WTC11 (cell line): Measurements from ENCODE around the gene ADAM11.

Experiments used
- CTCF ChIP-seq: fragments of 200-600 bp; IDR thresholded peaks from 2 replicates; pipeline ENCODE4 v1.8.0; 2022; ENCODE audit warnings: antibody characterized with exemption
- E2F4 ChIP-seq: sonication (generic); formaldehyde crosslinking; IDR thresholded peaks from 2 replicates; pipeline ENCODE4 v1.8.1; 2022; ENCODE audit warnings: low read depth, mild to moderate bottlenecking, moderate library complexity, missing genetic modification reagents, borderline replicate concordance
- E2F5 ChIP-seq: sonication (generic); formaldehyde crosslinking; IDR thresholded peaks from 2 replicates; pipeline ENCODE4 v1.8.1; 2022; ENCODE audit warnings: mild to moderate bottlenecking, moderate library complexity, missing genetic modification reagents
- IRF2 ChIP-seq: sonication (generic); formaldehyde crosslinking; IDR thresholded peaks from 2 replicates; pipeline ENCODE4 v1.8.0; 2022; ENCODE audit warnings: low read depth, missing genetic modification reagents, borderline replicate concordance
- TEAD1 ChIP-seq: sonication (generic); formaldehyde crosslinking; IDR thresholded peaks from 2 replicates; pipeline ENCODE4 v1.8.0; 2022; ENCODE audit warnings: mild to moderate bottlenecking, missing genetic modification reagents
- TEAD4 ChIP-seq: sonication (generic); formaldehyde crosslinking; IDR thresholded peaks from 2 replicates; pipeline ENCODE4 v1.8.0; 2022; ENCODE audit warnings: mild to moderate bottlenecking, missing genetic modification reagents
- ZNF232 ChIP-seq: sonication (generic); formaldehyde crosslinking; IDR thresholded peaks from 2 replicates; pipeline ENCODE4 v1.8.0; 2022; ENCODE audit warnings: mild to moderate bottlenecking, missing genetic modification reagents
- TF ChIP-seq, protein P1 (sequence below): sonication (generic); formaldehyde crosslinking; IDR thresholded peaks from 2 replicates; pipeline ENCODE4 v1.8.0; 2022; ENCODE audit warnings: mild to moderate bottlenecking, missing genetic modification reagents

GRCh38 chr17:44779211-44780025 lies 20.6 kb downstream of the ADAM11 start:
- TF ChIP-seq TEAD1 (CRISPR knock-in tag) (no peak), E2F5 (no peak), TEAD4 (CRISPR knock-in tag) (no peak), E2F4 (CRISPR knock-in tag) (no peak), CTCF (peak; percentile 50; the same call in 1 of the 2 replicates), ZNF232 (no peak), IRF2 (CRISPR knock-in tag) (no peak)
- TF ChIP-seq, protein P1, sequence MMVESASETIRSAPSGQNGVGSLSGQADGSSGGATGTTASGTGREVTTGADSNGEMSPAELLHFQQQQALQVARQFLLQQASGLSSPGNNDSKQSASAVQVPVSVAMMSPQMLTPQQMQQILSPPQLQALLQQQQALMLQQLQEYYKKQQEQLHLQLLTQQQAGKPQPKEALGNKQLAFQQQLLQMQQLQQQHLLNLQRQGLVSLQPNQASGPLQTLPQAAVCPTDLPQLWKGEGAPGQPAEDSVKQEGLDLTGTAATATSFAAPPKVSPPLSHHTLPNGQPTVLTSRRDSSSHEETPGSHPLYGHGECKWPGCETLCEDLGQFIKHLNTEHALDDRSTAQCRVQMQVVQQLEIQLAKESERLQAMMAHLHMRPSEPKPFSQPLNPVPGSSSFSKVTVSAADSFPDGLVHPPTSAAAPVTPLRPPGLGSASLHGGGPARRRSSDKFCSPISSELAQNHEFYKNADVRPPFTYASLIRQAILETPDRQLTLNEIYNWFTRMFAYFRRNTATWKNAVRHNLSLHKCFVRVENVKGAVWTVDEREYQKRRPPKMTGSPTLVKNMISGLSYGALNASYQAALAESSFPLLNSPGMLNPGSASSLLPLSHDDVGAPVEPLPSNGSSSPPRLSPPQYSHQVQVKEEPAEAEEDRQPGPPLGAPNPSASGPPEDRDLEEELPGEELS (CRISPR knock-in tag): no peak
